Psoas muscle (tissue), 8 donors: ENCODE results near the gene IQCE. TPM values are rescaled to one million over a fixed set of nuclear protein-coding genes. Genes with fewer than 3 reads are reported as not detected.

Experiments
- ATAC-seq, 4 donors: fragments of 200-7000 bp; cut with Tn5 transposase; one replicate each; pipeline ENCODE4 v1.9.1; 2020; ENCODE audit warnings: moderate library complexity in 3 of 4, mild to moderate bottlenecking in 2 of 4
- DNase-seq, 2 donors: peaks; one replicate each; pipeline ENCODE4 v3.0.0-alpha.2; 2020
- H3K27ac ChIP-seq: fragments of 200-600 bp; one replicate; pipeline ENCODE4 v1.8.0; 2022
- H3K27me3 ChIP-seq, 3 donors: fragments of 200-600 bp in 1 of 3; one replicate each; pipeline versions ENCODE4 v1.6.1 to v1.8.0; 2013 to 2022; ENCODE audit warnings: low read length in 2 of 3, mild to moderate bottlenecking in 2 of 3, moderate library complexity in 1 of 3; ENCODE audit not compliant: insufficient read depth in 3 of 3
- H3K36me3 ChIP-seq, 2 donors: fragments of 200-600 bp in 1 of 2; one replicate each; pipeline versions ENCODE4 v1.6.1 to v1.8.0; 2013 to 2022; ENCODE audit warnings: low read depth in 1 of 2, mild to moderate bottlenecking in 1 of 2, moderate library complexity in 1 of 2; ENCODE audit not compliant: insufficient read depth in 1 of 2
- H3K4me1 ChIP-seq: fragments of 200-600 bp; one replicate; pipeline ENCODE4 v1.8.0; 2022
- H3K4me3 ChIP-seq: fragments of 200-600 bp; one replicate; pipeline ENCODE4 v1.8.0; 2022; ENCODE audit warnings: mild to moderate bottlenecking
- H3K9me3 ChIP-seq: fragments of 200-600 bp; one replicate; pipeline ENCODE4 v1.8.0; 2022
- CTCF ChIP-seq: fragments of 200-600 bp; IDR thresholded peaks from one replicate; pipeline ENCODE4 v1.8.0; 2022; ENCODE audit warnings: antibody characterized with exemption
- WGBS, 3 donors: extraction: QIAGEN DNeasy Blood & Tissue Kit; methylation state at CpG; one replicate each; pipeline versions ENCODE4 v1.1.6 to v1.1.7; 2013; 5-methylcytosine and 5-hydroxymethylcytosine counted together
- intact Hi-C, 2 donors: fragments of 100-400 bp; cut with DNase I; formaldehyde crosslinking; loops; one replicate each; pipeline versions ENCODE4 v1.11.0 to v1.14.2; 2022
- polyA plus RNA-seq, 3 donors: library from polyadenylated mRNA; stranded (reverse); fragments of 200-250 nt; gene quantifications; one replicate each; pipeline ENCODE4 v1.2.3, GENCODE V29; 2013
- total RNA-seq, 4 donors: library from RNA; stranded (reverse); fragmentation: NEBNext Ultra II Directional in 2 of 4; extraction: Animal tissue kit (Norgen Biotek cat#: 25700) in 2 of 4; gene quantifications; one replicate each; pipeline versions ENCODE4 v1.2.1 to v1.2.4, GENCODE V29; 2021 to 2023
- donor health status: healthy with polysubstance abuse.
- donor health status: DM: no; HTN: no; CAD: no; lungs with moderate emphysema.
- donor health status: Bipolar disorder and iron deficiency.
- donor health status: healthy.
- donor health status: DM: yes; HTN: yes; CAD: no.
- donor health status: DM: no; HTN: no; CAD: no.
- donor health status: DM: no; HTN: no; CAD: no.
- donor health status: DM: yes; HTN: yes; CAD: no.

The IQCE gene
- total and polyA plus RNA-seq, 7 donors = 2.4 to 9.6 (median 6.6) TPM

GRCh38 chr7:2605608-2606538 is 47.1 kb downstream of the IQCE start:
- Histone ChIP-seq H3K36me3 (peaks cover 0 to 7% of the 10 kb centered on the region in 2 donors), H3K9me3 (no peaks in the 10 kb centered on the region), H3K27me3 (no peaks in the 10 kb centered on the region), H3K4me3 (no peak overlapping the region), H3K4me1 (no peaks in the 10 kb centered on the region), H3K27ac (no peak overlapping the region)
- WGBS, 3 donors = 89 to 91% (median 90%) methylated on average over 38 of the region's 38 CpGs
- no peak for TF ChIP-seq CTCF
- intact Hi-C loops = no loop called here
- DNase-seq (no peak), ATAC-seq (no peak)

GRCh38 chr7:2606539-2606936 is 47.8 kb downstream of the IQCE start:
- Histone ChIP-seq H3K27me3 (no peaks in the 10 kb centered on the region), H3K27ac (peak overlapping the region; percentile 68), H3K4me3 (no peak overlapping the region), H3K9me3 (no peaks in the 10 kb centered on the region), H3K36me3 (peaks cover 0 to 3% of the 10 kb centered on the region in 2 donors), H3K4me1 (no peaks in the 10 kb centered on the region)
- DNase-seq (no peak), ATAC-seq (peak in 2 of 4 donors; percentile 7 to 18)
- intact Hi-C loops = no loop called here
- TF ChIP-seq CTCF = no peak
- WGBS, 3 donors = 59 to 72% (median 59%) methylated on average over 16 of the region's 16 CpGs

GRCh38 chr7:2607122-2607922 is 48.5 kb downstream of the IQCE start:
- Histone ChIP-seq H3K27me3 (no peaks in the 10 kb centered on the region), H3K36me3 (no peaks in the 10 kb centered on the region), H3K4me3 (no peak overlapping the region), H3K4me1 (no peaks in the 10 kb centered on the region), H3K27ac (peak overlapping the region; percentile 68), H3K9me3 (no peaks in the 10 kb centered on the region)
- intact Hi-C loops = no loop called here
- peak; percentile 36 to 71 (median 62) for ATAC-seq
- TF ChIP-seq CTCF = no peak
- DNase-seq = peak; percentile 76 to 84
- WGBS, 3 donors = 49 to 53% (median 49%) methylated on average over 26 of the region's 26 CpGs

- intact Hi-C loops = no loop called here
- no peak for TF ChIP-seq CTCF
- peak overlapping the region; percentile 68 for H3K27ac ChIP-seq
- no peaks in the 10 kb centered on the region for H3K9me3 ChIP-seq
- H3K27me3 ChIP-seq = no peaks in the 10 kb centered on the region
- ATAC-seq (no peak), DNase-seq (no peak)
- peaks cover 4% of the 10 kb centered on the region for H3K4me1 ChIP-seq
- no peak overlapping the region for H3K4me3 ChIP-seq
- no peaks in the 10 kb centered on the region for H3K36me3 ChIP-seq
- 89 to 93% (median 90%) methylated on average over 34 to 37 of the region's 37 CpGs for WGBS, 3 donors
Measured at GRCh38 chr7:2607923-2608904, 49.4 kb downstream of the IQCE start.
